ENCODE measurements around the gene CLCA2.

CLCA2 gene

GRCh38 chr1:86478416-86479156 lies 54.6 kb downstream of the CLCA2 start:
- DNase-seq = no peak

GRCh38 chr1:86481966-86482365 lies 58.0 kb downstream of the CLCA2 start:
- no peak for DNase-seq

- no peak for DNase-seq
Observed at GRCh38 chr1:86487131-86487810, 63.3 kb downstream of the CLCA2 start.

GRCh38 chr1:86487811-86488141 lies 63.8 kb downstream of the CLCA2 start:
- DNase-seq = no peak

GRCh38 chr1:86489242-86489878 lies 65.4 kb downstream of the CLCA2 start:
- no peak for DNase-seq

- no peak for DNase-seq
Observed at GRCh38 chr1:86491171-86491950, 67.4 kb downstream of the CLCA2 start.

GRCh38 chr1:86498281-86498680 lies 74.3 kb downstream of the CLCA2 start:
- DNase-seq = no peak

GRCh38 chr1:86499987-86500593 lies 76.1 kb downstream of the CLCA2 start:
- DNase-seq = peak in 1 of 2 donors; percentile 85

GRCh38 chr1:86500714-86501113 lies 76.7 kb downstream of the CLCA2 start:
- DNase-seq = no peak

GRCh38 chr1:86502125-86502646 lies 78.2 kb downstream of the CLCA2 start:
- DNase-seq = peak; percentile 55 to 77

GRCh38 chr1:86502721-86503405 lies 78.9 kb downstream of the CLCA2 start:
- DNase-seq = peak in 1 of 2 donors; percentile 17

GRCh38 chr1:86503406-86504136 lies 79.6 kb downstream of the CLCA2 start:
- DNase-seq = no peak

- no peak for DNase-seq
Observed at GRCh38 chr1:86504137-86504479, 80.1 kb downstream of the CLCA2 start.

- no peak for DNase-seq
Observed at GRCh38 chr1:86504895-86505563, 81.1 kb downstream of the CLCA2 start.

GRCh38 chr1:86505564-86505902 lies 81.6 kb downstream of the CLCA2 start:
- no peak for DNase-seq
